Heart left ventricle (tissue), 16 donors: Measurements from ENCODE around the gene COBL. TPM values are rescaled to one million over a fixed set of nuclear protein-coding genes. Genes with fewer than 3 reads are reported as not detected.

ENCODE experiments used
- ATAC-seq, 4 donors: fragments of 200-7000 bp; cut with Tn5 transposase; one replicate each; pipeline ENCODE4 v1.9.1; 2020 to 2022; ENCODE audit warnings: moderate library complexity in 4 of 4, mild to moderate bottlenecking in 3 of 4, moderate number of reproducible peaks in 1 of 4
- DNase-seq, 5 donors: peaks; one replicate each; pipeline ENCODE4 v3.0.0-alpha.2; 2020
- H3K27ac ChIP-seq, 12 donors: fragments of 200-600 bp; sonication (generic) in 4 of 12; one replicate each; pipeline versions ENCODE4 v1.5.0 to v1.8.0; 2016 to 2022; ENCODE audit warnings: mild to moderate bottlenecking in 2 of 12
- H3K27me3 ChIP-seq, 9 donors: fragments of 200-600 bp; sonication (generic) in 2 of 9; one replicate each; pipeline versions ENCODE4 v1.5.1 to v1.8.0; 2016 to 2022; ENCODE audit warnings: mild to moderate bottlenecking in 3 of 9
- H3K36me3 ChIP-seq, 9 donors: fragments of 200-600 bp; sonication (generic) in 2 of 9; one replicate each; pipeline versions ENCODE4 v1.5.0 to v1.8.0; 2018 to 2022; ENCODE audit warnings: mild to moderate bottlenecking in 2 of 9
- H3K4me1 ChIP-seq, 12 donors: fragments of 200-600 bp; sonication (generic) in 4 of 12; one replicate each; pipeline versions ENCODE4 v1.5.0 to v1.8.0; 2016 to 2022; ENCODE audit warnings: mild to moderate bottlenecking in 3 of 12
- H3K4me3 ChIP-seq, 12 donors: fragments of 200-600 bp; sonication (generic) in 4 of 12; one replicate each; pipeline versions ENCODE4 v1.5.0 to v1.8.0; 2017 to 2022; ENCODE audit warnings: mild to moderate bottlenecking in 9 of 12, moderate library complexity in 4 of 12
- H3K9me3 ChIP-seq, 12 donors: fragments of 200-600 bp; sonication (generic) in 4 of 12; one replicate each; pipeline versions ENCODE4 v1.5.0 to v1.8.0; 2016 to 2022; ENCODE audit warnings: mild to moderate bottlenecking in 1 of 12
- POLR2A ChIP-seq, 2 donors: fragments of 450-650 bp; IDR thresholded peaks; one replicate each; pipeline ENCODE4 v1.6.1; 2017; ENCODE audit warnings: antibody characterized with exemption in 2 of 2, mild to moderate bottlenecking in 2 of 2, moderate library complexity in 2 of 2
- WGBS, 4 donors: extraction: QIAGEN DNeasy Blood & Tissue Kit in 2 of 4; methylation state at CpG; one replicate each; pipeline versions ENCODE4 v1.1.5 to v1.1.7; 2013 to 2018; 5-methylcytosine and 5-hydroxymethylcytosine counted together
- intact Hi-C, 10 donors: fragments of 100-400 bp; cut with DNase I; formaldehyde crosslinking; loops; one replicate each; pipeline versions ENCODE4 v1.11.1 to v1.14.2; 2022
- polyA plus RNA-seq, 2 donors: library from polyadenylated mRNA; stranded (reverse); fragments of 200-250 nt; gene quantifications; one replicate each; pipeline ENCODE4 v1.2.3, GENCODE V29; 2013
- total RNA-seq, 9 donors: library from RNA; depleted of rRNA in 2 of 9; stranded (reverse); fragments of >200 nt in 2 of 9; fragmentation: NEBNext Ultra II Directional in 3 of 9; extraction: Animal tissue kit (Norgen Biotek cat#: 25700) in 3 of 9; gene quantifications; one replicate each; pipeline versions ENCODE4 v1.1.0 to v1.2.4, GENCODE V29; 2016 to 2023
- TF ChIP-seq, protein P1 (sequence below), 12 donors: fragments of 200-600 bp; sonication (generic) in 4 of 12; IDR thresholded peaks; one replicate each; pipeline versions ENCODE4 v1.5.0 to v1.8.0; 2018 to 2022; ENCODE audit warnings: antibody characterized with exemption in 12 of 12, mild to moderate bottlenecking in 5 of 12
- donor health status: ischemic (EF 13 %, LVEDD 7.1; RV severe dilation, severe dysfunction).
- donor health status: healthy with polysubstance abuse.
- donor health status: DM: no; HTN: yes; CAD: no.
- donor health status: DM: no; HTN: no; CAD: no.
- donor health status: ischemic (EF 25% LVEDD 6.9; RV normal size, moderate dysfunction).
- donor health status: ischemic (EF 25% LVEDD 5.7; RV mildly dilated, moderate dysfunction).
- donor health status: healthy.
- donor health status: DM: yes; HTN: yes; CAD: no.
- donor health status: ischemic (EF 35%, LVEDD 5.7; RV mildly dilated, moderate dysfunction).
- donor health status: nonischemic (EF 11% LVEDD 7.7; RV severe dilation, severe dysfunction).
- donor health status: DM: yes; HTN: yes; CAD: no.
- donor health status: PGD.
- donor health status: ischemic (EF 29% LVEDD 5.4; RV normal size, mild dysfunction).
- donor health status: nonischemic (EF 23%, LVEDD 6.1; RV moderate dilation, normal function).

The COBL gene
- total and polyA plus RNA-seq, 11 donors: 25.9 to 123 (median 80.4) TPM

GRCh38 chr7:51011710-51012350, 304.8 kb downstream of the COBL start:
- intact Hi-C loops: loop anchor here in 1 of 10 donors (5.0 kb wide), 1 partner anchor 55 kb away; no protein-coding TSS in a partner anchor
- H3K36me3 ChIP-seq: no peaks in the 10 kb centered on the region
- peak in 1 of 4 donors; percentile 47 for ATAC-seq
- TF ChIP-seq, protein P1, sequence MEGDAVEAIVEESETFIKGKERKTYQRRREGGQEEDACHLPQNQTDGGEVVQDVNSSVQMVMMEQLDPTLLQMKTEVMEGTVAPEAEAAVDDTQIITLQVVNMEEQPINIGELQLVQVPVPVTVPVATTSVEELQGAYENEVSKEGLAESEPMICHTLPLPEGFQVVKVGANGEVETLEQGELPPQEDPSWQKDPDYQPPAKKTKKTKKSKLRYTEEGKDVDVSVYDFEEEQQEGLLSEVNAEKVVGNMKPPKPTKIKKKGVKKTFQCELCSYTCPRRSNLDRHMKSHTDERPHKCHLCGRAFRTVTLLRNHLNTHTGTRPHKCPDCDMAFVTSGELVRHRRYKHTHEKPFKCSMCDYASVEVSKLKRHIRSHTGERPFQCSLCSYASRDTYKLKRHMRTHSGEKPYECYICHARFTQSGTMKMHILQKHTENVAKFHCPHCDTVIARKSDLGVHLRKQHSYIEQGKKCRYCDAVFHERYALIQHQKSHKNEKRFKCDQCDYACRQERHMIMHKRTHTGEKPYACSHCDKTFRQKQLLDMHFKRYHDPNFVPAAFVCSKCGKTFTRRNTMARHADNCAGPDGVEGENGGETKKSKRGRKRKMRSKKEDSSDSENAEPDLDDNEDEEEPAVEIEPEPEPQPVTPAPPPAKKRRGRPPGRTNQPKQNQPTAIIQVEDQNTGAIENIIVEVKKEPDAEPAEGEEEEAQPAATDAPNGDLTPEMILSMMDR (IDR thresholded peaks at IDR 0.05): no peak
- no peak for TF ChIP-seq POLR2A (IDR thresholded peaks at IDR 0.05)
- no peaks in the 10 kb centered on the region for H3K27me3 ChIP-seq
- H3K4me3 ChIP-seq: no peak overlapping the region
- DNase-seq: no peak
- H3K4me1 ChIP-seq: peaks cover 8 to 48% (median 25%) of the 10 kb centered on the region in 12 donors
- WGBS, 4 donors: 38 to 57% (median 52%) methylated on average over 7 of the region's 7 CpGs
- H3K9me3 ChIP-seq: no peaks in the 10 kb centered on the region
- peak overlapping the region in 1 of 12 donors; percentile 45 for H3K27ac ChIP-seq

- peak in 1 of 5 donors; percentile 44 for DNase-seq
- Histone ChIP-seq H3K27me3 (no peaks in the 10 kb centered on the region), H3K36me3 (no peaks in the 10 kb centered on the region), H3K9me3 (no peaks in the 10 kb centered on the region), H3K27ac (peak overlapping the region in 5 of 12 donors; percentile 14 to 67 (median 45)), H3K4me3 (no peak overlapping the region), H3K4me1 (peaks cover 8 to 48% (median 25%) of the 10 kb centered on the region in 12 donors)
- peak in 3 of 4 donors; percentile 16 to 78 (median 21) for ATAC-seq
- intact Hi-C loops: loop anchor here in 1 of 10 donors (5.0 kb wide), 1 partner anchor 57 kb away; no protein-coding TSS in a partner anchor
- WGBS, 4 donors: 51 to 66% (median 57%) methylated on average over 5 to 7 of the region's 7 CpGs
- TF ChIP-seq, protein P1 (IDR thresholded peaks at IDR 0.05): no peak
- no peak for TF ChIP-seq POLR2A (IDR thresholded peaks at IDR 0.05)
Observed at GRCh38 chr7:51010534-51010933, 306.1 kb downstream of the COBL start.

DNA sequence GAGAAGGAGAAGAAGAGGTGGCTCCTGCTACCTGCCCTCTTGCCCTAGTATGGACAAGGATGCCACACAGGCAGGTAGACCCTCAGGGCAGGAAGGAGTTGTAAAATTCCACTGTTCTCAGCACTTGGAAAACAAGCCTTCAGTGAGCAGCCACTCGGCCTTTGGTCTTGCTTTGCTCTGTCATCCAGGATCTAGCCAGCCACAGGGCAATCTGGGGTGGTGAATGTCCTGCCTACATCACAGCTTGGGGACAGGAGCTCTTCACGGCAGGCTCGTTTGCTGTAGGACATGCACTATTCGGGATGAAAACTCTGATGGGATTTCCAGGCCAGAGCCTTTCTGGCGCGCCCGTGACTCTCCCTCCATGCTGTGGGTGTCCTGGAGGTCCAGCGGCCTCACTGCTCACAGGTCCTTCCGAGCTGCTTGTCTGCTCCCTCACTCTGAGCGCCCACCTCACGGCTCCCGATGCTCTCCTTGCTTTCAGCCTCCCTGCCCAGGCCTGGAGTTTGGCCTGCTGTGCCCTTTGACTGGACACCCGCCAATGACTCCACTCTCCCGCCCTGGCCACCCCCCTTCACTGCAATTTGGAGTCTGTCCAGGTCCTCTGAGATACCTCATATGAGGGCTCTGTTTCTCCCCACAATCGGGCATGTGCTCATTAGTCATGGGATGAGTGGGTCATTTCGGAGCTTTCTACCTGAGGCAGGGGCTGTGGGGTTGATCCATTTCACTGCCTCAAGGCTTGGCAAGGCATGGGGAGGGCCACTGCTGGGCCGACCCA, 306.7 kb downstream of the COBL start:
- H3K9me3 ChIP-seq: no peaks in the 10 kb centered on the region
- WGBS, 4 donors: 42 to 60% (median 53%) methylated on average over 14 to 17 of the region's 17 CpGs
- peaks cover 8 to 48% (median 25%) of the 10 kb centered on the region in 12 donors for H3K4me1 ChIP-seq
- no peak overlapping the region for H3K4me3 ChIP-seq
- H3K36me3 ChIP-seq: no peaks in the 10 kb centered on the region
- intact Hi-C loops: loop anchor here in 1 of 10 donors (5.0 kb wide), 1 partner anchor 57 kb away; no protein-coding TSS in a partner anchor
- H3K27ac ChIP-seq: peak overlapping the region in 5 of 12 donors; percentile 14 to 67 (median 45)
- DNase-seq (peak in 4 of 5 donors; percentile 58 to 77 (median 64)), ATAC-seq (peak; percentile 34 to 67 (median 55))
- TF ChIP-seq POLR2A (IDR thresholded peaks at IDR 0.05): no peak
- TF ChIP-seq, protein P1 (IDR thresholded peaks at IDR 0.05): no peak
- no peaks in the 10 kb centered on the region for H3K27me3 ChIP-seq
